Measurements from ENCODE around the gene TBC1D22A. TPM values are rescaled to one million over a fixed set of nuclear protein-coding genes. Genes with fewer than 3 reads are reported as not detected.

Gene TBC1D22A
- total RNA-seq, 2 experiments from 2014 or later: 22.3 to 43.9 TPM

DNA sequence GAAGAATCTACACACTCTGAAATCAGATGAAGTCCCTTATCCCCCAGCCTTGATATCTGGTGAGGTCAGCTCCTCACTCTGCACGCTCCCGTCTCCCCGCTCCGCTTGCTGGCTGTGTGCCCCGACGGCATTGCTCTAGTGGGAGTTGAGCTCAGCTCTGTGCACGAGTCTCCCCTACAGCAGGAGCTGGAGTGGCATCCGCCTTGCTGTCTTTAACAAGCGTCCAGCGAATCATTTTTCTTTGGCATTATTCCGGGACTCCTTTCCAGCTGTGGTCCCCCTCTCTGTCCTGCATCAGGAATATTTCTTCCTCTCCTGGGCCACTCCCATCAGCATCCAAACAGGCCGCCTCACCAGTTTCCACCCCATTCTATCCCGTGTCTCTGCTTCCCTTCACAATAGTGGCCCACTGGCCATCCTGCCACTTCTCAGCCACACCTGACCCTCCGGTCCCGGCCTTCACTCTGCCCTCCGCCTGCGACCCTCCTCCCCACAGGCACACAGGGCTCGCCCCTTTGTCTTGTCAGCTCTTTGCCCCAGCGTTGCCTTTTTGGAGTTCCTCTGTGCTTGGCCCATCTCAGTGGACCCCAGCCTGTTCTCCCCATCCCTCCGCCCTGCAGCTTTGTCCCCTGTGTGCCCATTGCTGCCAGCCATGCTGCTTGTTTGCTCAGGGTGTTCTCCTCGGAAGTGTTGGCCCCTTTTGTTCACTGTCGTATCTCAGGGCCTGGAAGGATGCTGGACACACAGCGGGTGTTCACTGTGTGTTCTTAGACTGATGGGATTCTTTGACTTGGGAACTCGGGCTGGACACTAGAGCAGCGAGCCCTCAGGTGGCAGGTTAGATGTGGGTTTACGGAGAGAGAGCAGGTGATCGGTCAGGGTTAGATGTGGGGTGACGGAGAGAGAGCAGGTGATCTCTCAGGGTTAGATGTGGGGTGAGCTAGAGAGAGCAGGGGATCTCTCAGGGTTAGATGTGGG is 441.8 kb downstream of the TBC1D22A start:
- no peak for DNase-seq (ENCODE audit: low spot score)
- Histone ChIP-seq H3K9me3 (ENCODE audit: low read length) (no peaks in the 10 kb centered on the region), H3K4me2 (ENCODE audit: low read length) (no peak overlapping the region), H3K27ac (ENCODE audit: low read depth, low read length, poor library complexity, severe bottlenecking) (no peak overlapping the region), H3K36me3 (ENCODE audit: insufficient read depth, low read length) (no peaks in the 10 kb centered on the region), H3K79me2 (ENCODE audit: insufficient read depth, low read depth, low read length) (no peaks in the 10 kb centered on the region), H3K9me2 (ENCODE audit: insufficient read depth, low read length) (no peaks in the 10 kb centered on the region), H2AFZ (ENCODE audit: low read length) (no peak overlapping the region), H3K4me3 (ENCODE audit: low read depth, low read length, poor library complexity, severe bottlenecking) (no peak overlapping the region), H4K20me1 (ENCODE audit: insufficient read depth, low read length) (no peaks in the 10 kb centered on the region), H3K4me1 (ENCODE audit: insufficient read depth, low read length, poor library complexity, severe bottlenecking) (no peaks in the 10 kb centered on the region)
- no peak for TF ChIP-seq EZH2phosphoT487 (IDR thresholded peaks at IDR 0.05; ENCODE audit: borderline replicate concordance, low read depth, low read length)
- TF ChIP-seq, protein P1, sequence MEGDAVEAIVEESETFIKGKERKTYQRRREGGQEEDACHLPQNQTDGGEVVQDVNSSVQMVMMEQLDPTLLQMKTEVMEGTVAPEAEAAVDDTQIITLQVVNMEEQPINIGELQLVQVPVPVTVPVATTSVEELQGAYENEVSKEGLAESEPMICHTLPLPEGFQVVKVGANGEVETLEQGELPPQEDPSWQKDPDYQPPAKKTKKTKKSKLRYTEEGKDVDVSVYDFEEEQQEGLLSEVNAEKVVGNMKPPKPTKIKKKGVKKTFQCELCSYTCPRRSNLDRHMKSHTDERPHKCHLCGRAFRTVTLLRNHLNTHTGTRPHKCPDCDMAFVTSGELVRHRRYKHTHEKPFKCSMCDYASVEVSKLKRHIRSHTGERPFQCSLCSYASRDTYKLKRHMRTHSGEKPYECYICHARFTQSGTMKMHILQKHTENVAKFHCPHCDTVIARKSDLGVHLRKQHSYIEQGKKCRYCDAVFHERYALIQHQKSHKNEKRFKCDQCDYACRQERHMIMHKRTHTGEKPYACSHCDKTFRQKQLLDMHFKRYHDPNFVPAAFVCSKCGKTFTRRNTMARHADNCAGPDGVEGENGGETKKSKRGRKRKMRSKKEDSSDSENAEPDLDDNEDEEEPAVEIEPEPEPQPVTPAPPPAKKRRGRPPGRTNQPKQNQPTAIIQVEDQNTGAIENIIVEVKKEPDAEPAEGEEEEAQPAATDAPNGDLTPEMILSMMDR (conservative IDR thresholded peaks at IDR 0.05; ENCODE audit: low read length): no peak
- intact Hi-C loops (cut with micrococcal nuclease; ENCODE audit: unreplicated experiment): no loop called here
- BruUV-seq (replicated peaks): no TSS peak
- ChIA-PET POLR2A (no interaction called here), CTCF (ENCODE audit: unreplicated experiment) (no interaction called here)

DNA sequence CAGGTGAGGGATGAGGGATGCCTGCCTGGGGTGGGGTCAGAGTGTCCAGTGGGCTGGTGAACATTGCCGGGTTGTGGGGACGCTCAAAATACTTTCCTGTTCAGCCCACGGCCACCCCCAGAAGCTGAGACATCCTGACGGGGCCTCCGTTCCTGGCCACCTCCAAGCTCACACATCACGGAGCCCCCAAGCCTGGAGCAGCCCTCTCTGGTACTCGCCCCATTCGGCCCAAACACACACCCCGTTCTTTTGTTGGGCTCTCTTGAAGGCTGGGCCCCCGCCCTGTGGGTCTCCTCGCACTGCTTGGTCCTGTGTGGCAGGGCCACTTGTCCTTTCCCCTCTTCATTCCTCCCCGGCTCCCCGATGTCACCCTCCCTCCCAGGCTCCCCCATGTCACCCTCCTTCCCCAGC is 442.6 kb downstream of the TBC1D22A start:
- no peaks in the 10 kb centered on the region for H3K9me2 ChIP-seq (ENCODE audit: insufficient read depth, low read length)
- no peaks in the 10 kb centered on the region for H3K36me3 ChIP-seq (ENCODE audit: insufficient read depth, low read length)
- ChIA-PET POLR2A (no interaction called here), CTCF (ENCODE audit: unreplicated experiment) (no interaction called here)
- intact Hi-C loops (cut with micrococcal nuclease; ENCODE audit: unreplicated experiment): no loop called here
- no peak overlapping the region for H3K4me2 ChIP-seq (ENCODE audit: low read length)
- H3K4me1 ChIP-seq (ENCODE audit: insufficient read depth, low read length, poor library complexity, severe bottlenecking): no peaks in the 10 kb centered on the region
- H4K20me1 ChIP-seq (ENCODE audit: insufficient read depth, low read length): no peaks in the 10 kb centered on the region
- DNase-seq (ENCODE audit: low spot score): no peak
- no peak for TF ChIP-seq EZH2phosphoT487 (IDR thresholded peaks at IDR 0.05; ENCODE audit: borderline replicate concordance, low read depth, low read length)
- no TSS peak for BruUV-seq (replicated peaks)
- no peaks in the 10 kb centered on the region for H3K79me2 ChIP-seq (ENCODE audit: insufficient read depth, low read depth, low read length)
- H3K27ac ChIP-seq (ENCODE audit: low read depth, low read length, poor library complexity, severe bottlenecking): no peak overlapping the region
- no peaks in the 10 kb centered on the region for H3K9me3 ChIP-seq (ENCODE audit: low read length)
- H2AFZ ChIP-seq (ENCODE audit: low read length): no peak overlapping the region
- no peak overlapping the region for H3K4me3 ChIP-seq (ENCODE audit: low read depth, low read length, poor library complexity, severe bottlenecking)

DNA sequence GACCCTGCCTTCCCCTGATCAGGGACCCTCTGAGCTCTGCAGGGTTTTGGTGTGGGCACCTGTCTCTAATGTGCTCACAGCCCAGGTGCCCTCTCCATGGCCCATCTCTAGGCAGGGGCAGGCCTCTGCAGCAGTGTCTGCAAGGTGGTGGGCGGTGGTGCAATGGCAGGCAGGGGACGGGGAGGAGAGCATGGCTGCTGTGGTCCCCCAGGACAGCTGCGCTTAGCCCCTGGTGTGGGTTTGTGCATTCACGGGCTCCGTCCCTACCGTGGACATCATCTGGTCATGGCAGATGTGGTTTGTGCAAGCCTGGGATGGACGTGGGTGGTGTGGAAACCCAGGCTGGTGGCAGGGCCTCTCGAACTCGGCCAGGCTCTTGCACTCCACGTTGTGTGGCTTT is 443.1 kb downstream of the TBC1D22A start:
- H3K36me3 ChIP-seq (ENCODE audit: insufficient read depth, low read length): no peaks in the 10 kb centered on the region
- H3K9me2 ChIP-seq (ENCODE audit: insufficient read depth, low read length): no peaks in the 10 kb centered on the region
- no TSS peak for BruUV-seq (replicated peaks)
- H3K4me1 ChIP-seq (ENCODE audit: insufficient read depth, low read length, poor library complexity, severe bottlenecking): no peaks in the 10 kb centered on the region
- intact Hi-C loops (cut with micrococcal nuclease; ENCODE audit: unreplicated experiment): no loop called here
- TF ChIP-seq EZH2phosphoT487 (IDR thresholded peaks at IDR 0.05; ENCODE audit: borderline replicate concordance, low read depth, low read length): no peak
- TF ChIP-seq, protein P1 (conservative IDR thresholded peaks at IDR 0.05; ENCODE audit: low read length): no peak
- H3K79me2 ChIP-seq (ENCODE audit: insufficient read depth, low read depth, low read length): no peaks in the 10 kb centered on the region
- no peak overlapping the region for H2AFZ ChIP-seq (ENCODE audit: low read length)
- DNase-seq (ENCODE audit: low spot score): no peak
- H3K4me2 ChIP-seq (ENCODE audit: low read length): no peak overlapping the region
- H3K4me3 ChIP-seq (ENCODE audit: low read depth, low read length, poor library complexity, severe bottlenecking): no peak overlapping the region
- ChIA-PET CTCF (ENCODE audit: unreplicated experiment) (no interaction called here), POLR2A (no interaction called here)
- no peak overlapping the region for H3K27ac ChIP-seq (ENCODE audit: low read depth, low read length, poor library complexity, severe bottlenecking)
- no peaks in the 10 kb centered on the region for H4K20me1 ChIP-seq (ENCODE audit: insufficient read depth, low read length)
- no peaks in the 10 kb centered on the region for H3K9me3 ChIP-seq (ENCODE audit: low read length)

Data from OCI-LY7 (cell line).